GM18907 (cell line): ENCODE results near the gene ASPSCR1.

ENCODE experiments used
- ATAC-seq: cut with Tn5 transposase; IDR thresholded peaks from one replicate; pipeline ENCODE4 v1.9.1; 2021; ENCODE audit warnings: mild to moderate bottlenecking, moderate library complexity; ENCODE audit not compliant: unreplicated experiment

The ASPSCR1 gene

GRCh38 chr17:81998691-81999438 lies 21.4 kb downstream of the ASPSCR1 start:
- ATAC-seq = no peak

GRCh38 chr17:81999587-81999975 lies 22.2 kb downstream of the ASPSCR1 start:
- ATAC-seq = no peak

- no peak for ATAC-seq
Measured at GRCh38 chr17:81999976-82000802, 22.8 kb downstream of the ASPSCR1 start.

- ATAC-seq = no peak
Measured at GRCh38 chr17:82000803-82001570, 23.6 kb downstream of the ASPSCR1 start.

GRCh38 chr17:82001571-82002056 lies 24.2 kb downstream of the ASPSCR1 start:
- ATAC-seq = no peak

- no peak for ATAC-seq
Measured at GRCh38 chr17:82003411-82004381, 26.3 kb downstream of the ASPSCR1 start.

- no peak for ATAC-seq
Measured at GRCh38 chr17:82004517-82005455, 27.4 kb downstream of the ASPSCR1 start.

GRCh38 chr17:82005701-82006348 lies 28.4 kb downstream of the ASPSCR1 start:
- ATAC-seq = no peak

- ATAC-seq = no peak
Measured at GRCh38 chr17:82006468-82007227, 29.2 kb downstream of the ASPSCR1 start.

- no peak for ATAC-seq
Measured at GRCh38 chr17:82007228-82007494, 29.7 kb downstream of the ASPSCR1 start.

- no peak for ATAC-seq
Measured at GRCh38 chr17:82007495-82008257, 30.2 kb downstream of the ASPSCR1 start.

GRCh38 chr17:82008258-82008940 lies 31.0 kb downstream of the ASPSCR1 start:
- no peak for ATAC-seq

- ATAC-seq = no peak
Measured at GRCh38 chr17:82008941-82009405, 31.5 kb downstream of the ASPSCR1 start.

GRCh38 chr17:82009413-82009812 lies 32.0 kb downstream of the ASPSCR1 start:
- ATAC-seq = no peak

- no peak for ATAC-seq
Measured at GRCh38 chr17:82010575-82011525, 33.4 kb downstream of the ASPSCR1 start.
